NCI-H69 (cell line): ENCODE measurements around the gene PRDM15.

Source experiments
- DNase-seq: peaks from one replicate; lab custom pipeline; 2025; lab: John Stamatoyannopoulos, UW

Gene PRDM15

DNA sequence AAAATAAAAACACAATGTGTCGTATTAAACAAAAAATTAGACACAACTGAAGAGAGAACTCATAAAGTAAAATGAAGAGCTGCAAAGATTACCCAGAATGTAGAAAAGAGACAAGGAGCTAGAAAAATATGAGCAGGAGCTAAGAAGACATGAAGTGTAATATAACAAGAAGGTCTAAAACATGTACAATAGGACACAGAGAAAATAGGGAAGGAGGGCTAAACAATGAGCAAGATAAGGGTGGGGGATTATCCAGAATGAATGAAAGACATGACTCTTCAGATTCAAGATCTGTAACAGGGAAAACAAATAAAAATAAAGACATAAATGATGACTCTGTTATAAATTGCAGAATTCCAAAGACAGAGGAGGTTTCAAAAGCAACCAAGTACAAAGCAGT, 38.3 kb downstream of the PRDM15 start:
- no peak for DNase-seq

DNA sequence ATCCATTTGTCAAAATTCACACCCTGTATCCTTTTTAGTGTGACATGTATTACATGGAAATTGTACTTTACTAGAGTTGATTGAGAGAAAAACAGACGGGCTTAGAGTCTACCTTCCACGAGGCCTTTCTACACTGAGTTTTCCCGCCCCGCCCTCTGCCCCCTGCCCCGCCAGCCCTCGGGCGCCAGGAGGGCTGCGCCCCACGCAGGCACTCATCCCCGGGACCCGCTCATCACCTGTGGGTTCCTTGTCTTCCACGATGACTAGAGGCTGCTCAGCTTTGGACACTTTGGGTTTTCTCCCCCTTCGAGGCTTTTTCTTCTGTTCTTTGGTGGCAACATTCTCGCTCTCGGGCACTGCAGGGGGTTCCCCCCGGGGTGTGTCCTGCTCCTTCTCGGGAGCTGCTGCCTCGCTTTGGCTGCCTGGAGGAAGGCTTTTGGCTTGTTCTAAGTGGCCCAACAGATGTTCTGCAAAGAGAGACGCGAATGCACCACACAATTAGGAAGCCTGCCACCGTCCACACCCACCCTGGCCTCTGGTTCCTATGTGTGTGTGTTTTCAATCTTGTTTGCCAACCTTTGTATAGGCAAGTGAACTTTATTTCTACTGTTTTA, 39.6 kb downstream of the PRDM15 start:
- no peak for DNase-seq

DNA sequence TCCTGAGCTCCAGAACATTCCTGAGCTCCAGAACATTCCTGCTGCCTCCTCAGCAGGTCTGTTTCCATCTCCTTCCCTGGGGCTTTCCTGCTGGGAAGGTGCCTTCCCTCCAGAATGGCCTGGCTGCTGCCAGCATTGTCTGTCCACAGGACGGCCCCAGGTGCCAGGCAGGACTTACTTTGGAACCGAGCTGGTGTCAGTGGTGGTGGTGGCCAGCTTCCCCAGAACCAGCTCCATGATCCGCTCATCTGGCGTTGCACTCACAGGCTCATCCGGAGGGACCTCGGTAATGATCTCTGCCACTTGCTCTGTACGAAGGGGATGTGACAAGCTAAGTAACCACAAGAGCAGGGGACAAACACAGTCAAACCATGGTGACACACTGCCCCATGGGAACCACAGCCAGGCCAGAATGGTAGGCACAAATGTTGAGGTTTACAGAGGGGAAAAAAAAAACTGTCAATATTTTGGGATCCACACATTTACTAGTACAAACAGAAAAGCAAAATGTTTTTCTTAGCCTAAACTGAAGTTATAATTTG, 41.3 kb downstream of the PRDM15 start:
- DNase-seq = no peak

DNA sequence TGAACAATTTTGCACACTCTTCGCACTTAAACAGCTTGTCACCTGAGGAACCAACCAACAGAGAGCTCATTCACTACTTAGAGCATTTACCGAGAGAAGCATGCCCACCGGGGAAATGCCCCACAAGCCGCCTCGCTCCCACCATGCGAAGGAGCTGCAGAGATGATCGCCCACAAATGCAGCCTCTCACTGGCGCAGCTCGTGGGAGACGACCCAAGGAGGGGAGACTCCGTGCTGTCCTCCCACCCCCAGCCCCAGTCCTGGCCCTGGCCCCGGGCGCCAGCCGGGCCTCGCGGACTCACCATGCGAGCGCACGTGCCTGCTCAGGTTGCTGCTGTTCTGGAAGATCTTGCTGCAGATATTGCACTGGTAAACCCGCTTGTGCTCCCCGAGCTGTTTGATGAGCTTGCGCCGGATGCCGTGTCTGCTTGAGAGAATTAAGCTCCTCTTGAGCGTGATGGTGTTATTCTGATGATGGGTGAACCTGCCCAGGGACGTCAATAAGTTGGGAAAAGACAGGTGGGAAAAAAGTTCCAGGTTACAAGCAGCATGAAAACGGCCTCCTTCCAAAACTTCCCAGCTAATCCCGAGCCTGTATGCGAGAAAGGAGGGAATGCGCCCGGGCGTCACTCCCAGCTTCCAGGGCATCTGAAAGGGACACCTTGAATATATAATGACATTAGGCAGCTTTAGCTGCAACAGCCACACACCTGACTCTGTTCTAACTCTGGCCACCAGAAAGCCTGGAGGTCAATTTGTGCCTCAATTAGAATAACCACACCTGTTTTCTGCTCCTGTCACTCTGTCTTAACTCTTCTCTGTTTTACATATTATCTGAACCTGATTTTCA, 42.8 kb downstream of the PRDM15 start:
- DNase-seq = no peak

DNA sequence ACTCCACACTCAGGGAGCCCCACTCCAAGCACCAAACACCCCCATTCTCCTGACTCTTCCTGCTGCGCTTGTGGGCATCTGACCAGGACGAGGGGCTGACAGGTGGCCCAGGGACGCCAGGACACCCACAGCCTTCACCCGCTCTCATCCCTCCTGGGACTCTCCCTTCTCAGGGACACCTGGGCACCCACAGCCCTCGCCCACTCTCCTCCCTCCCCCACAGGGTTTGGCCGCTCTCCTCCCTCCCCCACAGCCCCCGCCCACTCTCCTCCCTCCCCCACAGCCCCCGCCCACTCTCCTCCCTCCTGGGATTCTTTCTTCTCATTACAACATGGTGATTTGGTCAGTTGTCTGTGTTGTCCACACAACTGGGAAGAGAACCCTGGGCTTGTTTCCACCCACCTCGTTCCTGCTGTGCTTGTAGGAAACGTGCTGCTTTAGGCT, 43.4 kb downstream of the PRDM15 start:
- no peak for DNase-seq

DNA sequence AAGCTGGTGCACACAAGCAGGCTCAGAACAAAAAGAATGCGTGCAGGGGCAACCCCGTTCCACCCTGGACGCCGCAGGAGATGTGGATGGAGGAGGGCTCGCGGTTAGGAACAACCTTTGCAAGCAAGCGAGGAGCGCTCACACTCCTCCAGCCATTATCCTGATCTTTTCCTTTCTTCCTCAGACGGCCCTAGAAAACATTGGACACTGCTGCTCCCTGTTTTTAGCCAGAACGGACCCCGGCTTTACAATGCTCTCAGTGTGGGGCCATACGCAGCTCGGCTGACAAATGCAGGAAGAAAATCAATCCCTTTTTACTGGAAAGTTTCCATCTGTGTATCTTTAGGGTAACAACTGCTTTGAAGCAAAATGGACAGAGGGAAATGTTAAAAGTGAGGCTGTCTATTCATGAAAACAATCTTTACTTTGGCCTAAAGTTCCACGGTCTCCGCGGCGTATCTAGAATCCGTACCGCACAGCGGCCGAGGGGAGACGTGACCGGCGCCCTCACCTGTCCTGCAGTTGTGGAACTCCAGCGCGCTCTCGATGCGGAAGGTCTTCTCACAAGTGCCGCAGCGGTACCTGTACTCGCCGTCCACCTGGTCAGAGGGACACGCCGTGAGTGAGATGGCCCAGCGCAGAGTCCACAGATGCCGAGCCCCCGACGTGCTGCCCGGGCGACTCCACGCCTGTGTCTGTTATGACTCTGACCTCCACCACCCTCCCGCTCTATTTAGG, 44.0 kb downstream of the PRDM15 start:
- no peak for DNase-seq

DNA sequence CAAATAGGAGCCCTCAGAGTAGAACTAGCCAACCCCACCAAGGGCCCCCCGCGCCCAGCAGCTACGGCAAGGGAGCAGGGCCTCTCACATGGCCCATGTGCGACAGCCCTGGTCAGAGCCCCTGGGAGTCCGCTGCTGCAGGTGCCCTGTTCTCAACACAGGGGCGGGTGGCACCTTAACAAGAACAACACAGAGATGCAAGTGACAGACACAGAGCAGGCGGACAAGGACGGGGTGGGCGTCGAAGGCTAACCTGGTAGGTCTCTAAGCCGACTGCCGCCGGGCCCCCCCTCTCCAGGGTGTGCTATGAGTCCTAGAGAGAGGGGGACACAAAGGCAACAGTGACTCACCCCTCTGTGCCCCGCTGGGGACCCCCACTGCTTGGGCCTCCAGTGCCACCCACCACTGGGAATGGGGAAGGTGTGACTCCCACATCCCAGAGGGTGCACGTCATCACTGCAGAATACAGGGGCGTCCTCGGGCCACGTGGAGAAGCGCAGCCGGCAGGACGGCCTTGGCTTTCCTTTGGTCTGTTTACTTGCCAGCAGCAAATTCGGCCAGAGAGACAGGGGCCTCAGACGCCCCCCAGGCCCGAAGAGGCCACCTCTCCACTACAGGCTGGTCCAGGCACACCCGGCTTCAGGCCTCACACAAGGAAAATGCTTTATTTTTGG, 44.8 kb downstream of the PRDM15 start:
- no peak for DNase-seq

DNA sequence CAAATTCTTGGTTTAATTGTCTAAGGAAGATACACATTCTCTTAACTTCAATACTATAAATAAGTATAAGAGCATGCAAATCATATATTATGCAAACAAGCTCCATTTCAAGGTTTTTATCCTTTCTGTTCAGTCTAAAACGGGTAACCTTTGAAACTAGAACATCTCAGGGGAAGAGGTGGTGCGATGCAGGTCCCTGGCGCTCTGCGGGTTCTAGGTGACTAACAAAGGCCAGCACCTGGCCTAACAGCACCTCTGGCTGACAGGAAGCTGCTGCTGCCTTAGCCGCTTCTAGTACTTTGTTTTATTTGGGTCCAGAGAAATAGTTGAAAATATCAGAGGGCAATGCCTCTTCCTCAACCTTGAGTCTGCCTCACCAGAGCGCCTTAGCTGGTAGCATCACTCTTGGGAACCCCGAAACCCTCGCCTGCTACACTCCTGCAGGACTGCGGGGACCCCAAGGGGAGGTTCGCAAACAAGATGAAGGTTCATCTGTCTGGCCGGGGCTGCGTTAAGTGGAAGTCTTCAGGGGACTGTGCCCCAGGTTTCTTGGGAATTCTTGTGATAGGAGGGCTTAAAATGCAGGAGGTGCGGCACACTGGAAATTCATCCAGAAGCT, 45.5 kb downstream of the PRDM15 start:
- DNase-seq = no peak

DNA sequence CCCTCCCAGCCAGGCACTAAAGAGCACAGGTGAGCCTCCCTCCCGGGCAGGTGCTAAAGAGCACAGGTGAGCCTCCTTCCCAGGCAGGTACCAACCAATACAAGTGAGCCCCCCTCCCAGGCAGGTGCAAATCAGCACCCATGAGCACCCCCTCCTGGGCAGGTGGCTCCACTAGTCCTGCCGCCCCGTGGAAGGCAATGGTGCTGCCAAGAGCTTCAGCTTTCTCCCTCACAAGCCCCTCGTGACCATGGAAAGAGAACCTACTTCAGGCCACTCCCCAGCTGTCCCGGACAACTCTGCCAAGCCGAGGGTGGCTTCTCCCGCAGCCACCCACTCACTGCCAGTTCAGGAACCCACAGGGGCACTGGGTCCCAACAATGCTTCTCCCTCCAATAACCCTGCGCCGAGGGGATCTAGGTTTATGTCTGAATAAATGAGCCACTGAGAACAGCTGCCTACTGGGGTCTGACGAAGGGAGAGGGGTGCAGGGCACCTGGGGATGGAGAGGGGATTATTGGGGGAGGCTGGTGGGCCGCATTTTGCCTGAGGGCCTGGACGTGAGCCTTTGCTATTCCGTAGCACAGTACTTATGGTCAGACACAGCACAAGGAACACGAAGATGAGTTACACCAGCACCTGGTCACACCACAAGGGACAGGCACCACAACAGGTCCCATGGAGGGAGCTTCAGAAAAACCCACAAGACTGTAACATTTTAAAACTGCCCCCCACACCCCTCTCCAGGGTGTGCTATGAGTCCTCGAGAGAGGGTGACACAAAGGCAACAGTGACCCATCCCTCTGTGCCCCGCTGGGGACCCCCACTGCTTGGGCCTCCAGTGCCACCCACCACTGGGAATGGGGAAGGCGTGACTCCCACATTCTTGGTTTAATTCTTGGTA, 46.3 kb downstream of the PRDM15 start:
- peak; percentile 32 for DNase-seq

DNA sequence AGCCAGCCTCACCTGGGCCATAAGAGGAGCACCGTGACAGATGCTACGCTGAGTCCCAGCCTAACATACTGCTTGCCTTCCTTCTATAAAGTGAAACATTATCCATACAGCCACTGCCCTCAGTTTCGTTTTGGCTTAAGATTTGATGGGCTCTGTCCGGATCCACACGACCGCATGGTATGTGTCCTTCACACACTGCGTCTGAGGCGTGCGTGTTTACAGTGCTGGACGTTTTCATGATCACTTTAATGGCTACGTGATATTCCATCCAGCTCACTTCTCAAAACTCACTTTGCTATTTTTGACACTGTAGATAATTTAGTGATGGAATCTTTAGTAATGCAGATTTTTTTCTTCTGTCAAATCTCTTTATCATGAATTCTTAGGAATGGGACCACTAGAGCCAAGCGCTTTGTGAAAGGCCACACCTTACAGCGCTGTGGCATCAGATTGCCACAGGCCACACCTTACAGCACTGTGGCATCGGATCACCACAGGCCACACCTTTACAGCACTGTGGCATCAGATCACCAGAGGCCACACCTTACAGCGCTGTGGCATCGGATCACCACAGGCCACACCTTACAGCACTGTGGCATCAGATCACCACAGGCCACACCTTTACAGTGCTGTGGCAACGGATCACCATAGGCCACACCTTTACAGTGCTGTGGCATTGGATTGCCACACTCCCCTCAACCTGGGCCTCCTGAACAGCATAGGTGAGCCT, 47.1 kb downstream of the PRDM15 start:
- no peak for DNase-seq

DNA sequence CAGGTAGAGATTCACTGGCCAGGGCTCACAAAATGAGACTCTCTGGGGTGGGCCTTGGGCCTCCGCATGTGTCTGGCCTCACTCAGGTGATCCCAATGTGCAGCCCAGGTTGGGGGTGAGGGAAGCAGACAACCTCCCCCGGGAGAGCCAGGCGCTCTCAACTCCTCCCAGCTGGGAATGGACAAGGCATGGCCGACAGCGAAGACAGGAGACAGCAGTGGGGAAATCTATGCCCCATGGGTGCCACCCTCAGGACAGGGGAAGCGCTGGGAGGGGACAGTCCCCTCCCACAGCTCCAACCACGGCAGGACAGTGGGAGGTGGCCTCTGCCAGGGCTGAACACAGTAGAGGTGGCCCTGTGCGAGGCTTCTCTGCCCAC, 47.7 kb downstream of the PRDM15 start:
- DNase-seq = no peak

DNA sequence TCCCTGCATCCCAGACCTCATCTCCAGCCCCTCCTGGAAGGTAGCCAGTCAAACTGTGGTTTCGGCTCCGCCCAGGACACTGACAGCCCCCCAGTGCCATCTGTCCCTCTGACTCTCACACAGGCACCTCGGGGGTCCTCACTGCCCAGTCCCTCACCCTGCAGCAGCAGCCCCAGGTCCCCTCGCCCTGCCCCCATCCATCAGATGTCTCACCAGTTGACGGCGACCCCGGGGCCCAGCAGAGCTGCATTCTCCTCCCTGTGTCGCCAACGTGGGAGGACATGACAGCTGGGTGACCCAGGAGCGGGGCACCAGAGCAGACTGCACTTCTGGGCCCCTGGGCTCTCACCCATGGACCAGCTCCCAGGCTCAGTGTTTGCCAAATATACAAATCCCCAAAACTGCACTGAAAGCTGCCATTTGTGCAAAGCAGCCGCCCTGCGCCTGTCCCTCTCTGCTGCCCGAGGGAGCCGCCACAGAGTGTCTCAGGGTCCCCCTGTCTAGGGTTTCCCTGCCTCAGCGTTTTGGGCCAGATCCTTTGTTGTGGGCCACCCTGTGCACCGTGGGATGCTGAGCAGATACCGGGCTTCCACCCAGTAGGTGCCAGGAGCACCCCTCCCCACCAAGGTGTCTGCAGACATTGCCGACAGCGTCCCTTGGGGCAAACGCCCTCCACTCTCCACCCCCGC, 48.2 kb downstream of the PRDM15 start:
- no peak for DNase-seq

DNA sequence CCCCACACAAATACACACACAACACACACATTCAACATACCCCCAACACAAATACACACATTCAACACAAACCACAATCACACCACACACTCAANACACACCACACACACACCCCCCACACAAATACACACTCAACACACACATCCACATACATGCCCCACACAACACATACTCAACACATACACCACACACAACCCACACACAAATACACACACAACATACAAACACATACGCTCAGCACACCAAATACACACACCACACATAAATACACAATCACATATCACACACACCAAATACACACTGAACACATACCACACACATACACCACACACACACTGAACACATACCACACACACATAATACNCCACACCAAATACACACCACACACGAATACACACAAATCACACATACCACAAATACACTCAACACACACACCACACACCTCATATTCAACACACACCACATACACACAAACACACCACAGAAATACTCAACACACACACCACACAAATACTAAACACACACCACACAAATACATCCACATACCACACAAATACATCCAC, 48.9 kb downstream of the PRDM15 start:
- DNase-seq = no peak

DNA sequence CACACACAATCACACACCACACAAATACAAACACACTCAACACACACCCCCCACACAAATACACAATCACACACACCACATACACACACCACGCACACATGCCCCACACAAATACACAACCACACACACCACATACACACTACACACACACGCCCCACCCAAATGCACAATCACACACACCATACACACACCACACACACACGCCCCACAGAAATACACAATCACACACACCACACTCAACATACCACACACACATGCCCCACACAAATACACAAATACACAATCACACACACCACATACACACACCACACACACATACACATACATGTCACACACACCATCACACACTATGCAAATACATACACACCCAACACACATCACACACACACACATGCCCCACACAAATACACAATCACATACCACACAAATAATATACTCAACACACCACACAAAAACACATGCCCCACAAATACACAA, 50.2 kb downstream of the PRDM15 start:
- DNase-seq = no peak

DNA sequence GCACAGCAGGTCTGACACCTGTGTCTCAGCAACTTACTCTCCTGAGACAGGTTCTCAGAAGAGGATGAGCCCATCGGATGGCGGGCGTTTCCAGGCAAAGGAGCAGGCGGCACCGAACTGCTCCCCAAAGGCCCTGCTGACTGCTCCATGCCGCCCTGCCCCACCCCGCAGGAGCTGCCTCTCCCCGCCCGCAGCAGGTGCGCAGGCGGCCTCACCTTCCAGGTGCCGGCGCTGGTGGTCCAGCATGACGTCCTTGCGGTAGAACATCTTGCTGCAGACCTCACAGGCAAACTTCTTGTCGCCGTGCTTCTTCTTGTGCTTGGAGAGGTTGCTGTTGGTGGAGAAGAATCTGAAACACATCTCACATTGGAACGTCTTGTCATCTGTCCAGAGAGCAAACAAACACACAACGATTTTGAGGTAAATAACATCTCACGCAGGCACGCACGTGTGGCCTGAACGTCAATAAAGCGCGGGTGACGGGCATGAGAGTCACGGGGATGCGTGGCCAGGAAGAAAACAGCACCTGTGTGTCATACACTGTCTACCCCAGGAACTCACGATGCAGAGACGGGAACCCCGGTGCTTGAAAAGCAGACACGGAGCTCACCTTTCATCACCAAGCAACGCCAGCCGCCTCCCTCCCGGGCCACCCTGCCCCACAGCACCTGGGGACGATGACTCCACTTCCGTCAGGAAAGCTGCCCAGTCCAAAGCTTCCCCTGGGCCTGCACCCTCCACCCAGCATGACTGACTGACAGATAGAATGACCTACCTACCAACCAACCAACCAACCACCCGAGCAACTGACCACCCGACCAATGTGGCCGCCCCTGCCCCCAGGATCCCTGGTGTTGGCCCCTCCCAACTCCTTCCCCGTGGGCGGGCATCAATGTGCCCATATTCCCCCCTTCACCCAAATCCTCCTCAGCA, 50.9 kb downstream of the PRDM15 start:
- DNase-seq = no peak

DNA sequence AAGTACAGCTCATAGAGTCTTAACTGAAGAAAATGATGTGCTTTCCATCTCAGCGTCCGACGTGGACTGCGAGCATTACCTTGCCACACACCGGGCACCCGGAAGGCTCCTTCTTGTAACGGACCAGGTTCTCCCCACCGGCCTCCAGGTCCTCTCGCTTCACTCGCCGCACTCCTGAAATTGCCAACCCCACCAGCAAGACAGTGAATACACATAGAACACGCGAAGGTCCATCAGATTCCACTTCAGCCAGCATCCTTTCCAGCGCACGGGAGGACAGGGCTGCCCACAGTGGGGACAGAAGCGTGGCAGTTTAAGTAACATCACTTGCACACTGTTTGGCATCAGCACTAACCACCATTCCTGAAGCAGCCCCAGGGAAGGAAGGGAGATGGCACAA, 53.3 kb downstream of the PRDM15 start:
- DNase-seq = no peak

DNA sequence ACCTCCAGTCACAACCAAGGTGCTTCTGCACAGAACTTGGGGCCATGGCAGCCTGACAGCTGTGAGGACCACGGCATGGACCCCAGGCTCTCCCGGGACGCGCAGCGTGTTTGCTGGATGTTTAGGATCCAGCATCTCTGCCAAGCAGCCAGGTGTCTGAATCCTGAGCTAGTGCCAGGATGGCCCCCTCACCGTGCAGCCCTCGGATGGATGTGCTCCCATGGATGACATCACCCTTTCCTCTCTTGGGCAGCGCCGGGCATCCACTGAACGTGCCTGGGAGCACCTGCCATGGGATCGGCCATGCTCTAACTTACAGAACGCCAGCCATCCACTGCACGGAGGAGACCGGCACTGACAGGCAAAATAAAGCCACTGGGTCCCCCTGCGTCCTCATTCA, 53.9 kb downstream of the PRDM15 start:
- no peak for DNase-seq
